WTC11 (cell line): ENCODE data around the gene SLC44A5. TPM values are rescaled to one million over a fixed set of nuclear protein-coding genes. Genes with fewer than 3 reads are reported as not detected.

Source experiments
- ATAC-seq: fragments of 200-7000 bp; cut with Tn5 transposase; 2 replicates; pipeline ENCODE4 v1.10.0; 2021; ENCODE audit warnings: mild to moderate bottlenecking, moderate library complexity
- CTCF ChIA-PET: fragments of 300-600 bp; sonication (Branson Sonifier 250); formaldehyde crosslinking; loops from one replicate; lab custom pipeline; 2021; ENCODE audit warnings: antibody characterized with exemption; lab: Charles Lee
- POLR2A ChIA-PET: fragments of 350-600 bp; sonication (Branson Sonifier 250); formaldehyde crosslinking; loops from one replicate; lab custom pipeline; 2021; ENCODE audit warnings: antibody characterized with exemption; lab: Charles Lee
- DNase-seq: peaks from one replicate; pipeline ENCODE4 v3.0.0; 2021; ENCODE audit warnings: low spot score
- H3K27ac Mint-ChIP-seq: 2 replicates; pipeline ENCODE4 v1.8.0; 2021; ENCODE audit warnings: mixed read lengths
- H3K27me3 Mint-ChIP-seq: 2 replicates; pipeline ENCODE4 v1.8.0; 2021; ENCODE audit warnings: low read depth, mild to moderate bottlenecking, moderate library complexity, mixed read lengths
- H3K36me3 Mint-ChIP-seq: 2 replicates; pipeline ENCODE4 v1.8.0; 2021; ENCODE audit warnings: mixed read lengths
- H3K4me1 Mint-ChIP-seq: 2 replicates; pipeline ENCODE4 v1.8.0; 2022; ENCODE audit warnings: mixed read lengths
- H3K4me3 Mint-ChIP-seq: 2 replicates; pipeline ENCODE4 v1.8.0; 2021; ENCODE audit warnings: mild to moderate bottlenecking, moderate library complexity, mixed read lengths
- H3K9me3 Mint-ChIP-seq: 2 replicates; pipeline ENCODE4 v1.8.0; 2021; ENCODE audit warnings: mixed read lengths
- ATF6 ChIP-seq: sonication (generic); formaldehyde crosslinking; IDR thresholded peaks from 2 replicates; pipeline ENCODE4 v1.8.1; 2023; ENCODE audit warnings: mild to moderate bottlenecking, missing genetic modification reagents
- CDX4 ChIP-seq: fragments of 250-450 bp; sonication (Bioruptor Pico); IDR thresholded peaks from 2 replicates; pipeline ENCODE4 v1.9.0; 2021; ENCODE audit warnings: moderate library complexity, mild to moderate bottlenecking, inconsistent platforms, borderline replicate concordance
- CREB1 ChIP-seq: sonication (generic); formaldehyde crosslinking; IDR thresholded peaks from 2 replicates; pipeline ENCODE4 v1.8.0; 2023; ENCODE audit warnings: mild to moderate bottlenecking, missing genetic modification reagents
- ESRRA ChIP-seq: sonication (generic); formaldehyde crosslinking; IDR thresholded peaks from 2 replicates; pipeline ENCODE4 v1.8.1; 2022; ENCODE audit warnings: mild to moderate bottlenecking, missing genetic modification reagents, borderline replicate concordance
- ETV6 ChIP-seq: sonication (generic); formaldehyde crosslinking; IDR thresholded peaks from 2 replicates; pipeline ENCODE4 v1.8.1; 2022; ENCODE audit warnings: mild to moderate bottlenecking, missing genetic modification reagents
- FOXJ3 ChIP-seq: sonication (generic); formaldehyde crosslinking; IDR thresholded peaks from 2 replicates; pipeline ENCODE4 v1.9.0; 2021; ENCODE audit warnings: missing genetic modification reagents, mild to moderate bottlenecking, borderline replicate concordance
- FOXK1 ChIP-seq: sonication (generic); formaldehyde crosslinking; IDR thresholded peaks from 2 replicates; pipeline ENCODE4 v1.8.0; 2022; ENCODE audit warnings: mild to moderate bottlenecking, moderate library complexity, missing genetic modification reagents
- GABPB1 ChIP-seq: sonication (generic); formaldehyde crosslinking; IDR thresholded peaks from 2 replicates; pipeline ENCODE4 v1.8.1; 2023; ENCODE audit warnings: mild to moderate bottlenecking, missing genetic modification reagents
- HMGXB4 ChIP-seq: sonication (generic); formaldehyde crosslinking; IDR thresholded peaks from 2 replicates; pipeline ENCODE4 v1.8.1; 2023; ENCODE audit warnings: mild to moderate bottlenecking, moderate library complexity, missing genetic modification reagents
- IRF2 ChIP-seq: sonication (generic); formaldehyde crosslinking; IDR thresholded peaks from 2 replicates; pipeline ENCODE4 v1.8.0; 2022; ENCODE audit warnings: low read depth, missing genetic modification reagents, borderline replicate concordance
- KAT7 ChIP-seq: sonication (generic); formaldehyde crosslinking; IDR thresholded peaks from 2 replicates; pipeline ENCODE4 v1.8.1; 2023; ENCODE audit warnings: missing genetic modification reagents, mild to moderate bottlenecking, borderline replicate concordance
- MAX ChIP-seq: sonication (generic); formaldehyde crosslinking; IDR thresholded peaks from 2 replicates; pipeline ENCODE4 v1.8.0; 2022; ENCODE audit warnings: mild to moderate bottlenecking, missing genetic modification reagents
- MXD4 ChIP-seq: fragments of 250-450 bp; sonication (Bioruptor Pico); IDR thresholded peaks from 2 replicates; pipeline ENCODE4 v1.8.0; 2021; ENCODE audit warnings: mild to moderate bottlenecking, moderate library complexity, borderline replicate concordance
- NFE2L1 ChIP-seq: sonication (generic); formaldehyde crosslinking; IDR thresholded peaks from 2 replicates; pipeline ENCODE4 v1.8.1; 2023; ENCODE audit warnings: missing genetic modification reagents
- NFYB ChIP-seq: sonication (generic); formaldehyde crosslinking; conservative IDR thresholded peaks from 2 replicates; pipeline ENCODE4 v1.8.0; 2022; ENCODE audit warnings: low read depth, missing genetic modification reagents
- NR3C1 ChIP-seq: sonication (generic); formaldehyde crosslinking; conservative IDR thresholded peaks from 2 replicates; pipeline ENCODE4 v1.8.1; 2023; ENCODE audit warnings: low read depth, mild to moderate bottlenecking, missing genetic modification reagents
- PREB ChIP-seq: sonication (generic); formaldehyde crosslinking; IDR thresholded peaks from 2 replicates; pipeline ENCODE4 v1.8.1; 2022; ENCODE audit warnings: mild to moderate bottlenecking, missing genetic modification reagents, moderate library complexity, borderline replicate concordance
- RELA ChIP-seq: sonication (generic); formaldehyde crosslinking; IDR thresholded peaks from 2 replicates; pipeline ENCODE4 v1.8.1; 2022; ENCODE audit warnings: missing genetic modification reagents, mild to moderate bottlenecking, borderline replicate concordance
- SMAD3 ChIP-seq: sonication (generic); formaldehyde crosslinking; IDR thresholded peaks from 2 replicates; pipeline ENCODE4 v1.8.0; 2022; ENCODE audit warnings: missing genetic modification reagents, mild to moderate bottlenecking, borderline replicate concordance
- SOX15 ChIP-seq: fragments of 250-450 bp; sonication (Bioruptor Pico); IDR thresholded peaks from 2 replicates; pipeline ENCODE4 v1.9.0; 2021; ENCODE audit warnings: mild to moderate bottlenecking
- TCF7 ChIP-seq: sonication (generic); formaldehyde crosslinking; IDR thresholded peaks from 2 replicates; pipeline ENCODE4 v1.8.0; 2022; ENCODE audit warnings: mild to moderate bottlenecking, low read depth, missing genetic modification reagents, moderate library complexity
- TEAD1 ChIP-seq: sonication (generic); formaldehyde crosslinking; IDR thresholded peaks from 2 replicates; pipeline ENCODE4 v1.8.0; 2022; ENCODE audit warnings: mild to moderate bottlenecking, missing genetic modification reagents
- ZNF232 ChIP-seq: sonication (generic); formaldehyde crosslinking; IDR thresholded peaks from 2 replicates; pipeline ENCODE4 v1.8.0; 2022; ENCODE audit warnings: mild to moderate bottlenecking, missing genetic modification reagents
- ZNF263 ChIP-seq: sonication (generic); formaldehyde crosslinking; IDR thresholded peaks from 2 replicates; pipeline ENCODE4 v1.8.1; 2022; ENCODE audit warnings: low read depth, mild to moderate bottlenecking, moderate library complexity, missing genetic modification reagents
- ZNF512 ChIP-seq: sonication (generic); formaldehyde crosslinking; IDR thresholded peaks from 2 replicates; pipeline ENCODE4 v1.8.1; 2022; ENCODE audit warnings: missing genetic modification reagents, borderline replicate concordance
- total RNA-seq: library from RNA; stranded (reverse); gene quantifications from 3 replicates; pipeline ENCODE4 v1.2.3, GENCODE V29; 2021

Gene SLC44A5
- total RNA-seq, 1 experiment from 2014 or later: 1.8 TPM

- H3K9me3 Mint-ChIP-seq: no peaks in the 10 kb centered on the region
- ChIA-PET CTCF (no interaction called here), POLR2A (no interaction called here)
- H3K4me3 Mint-ChIP-seq: no peak overlapping the region
- no peak for DNase-seq
- no peak overlapping the region for H3K27ac Mint-ChIP-seq
- no peaks in the 10 kb centered on the region for H3K36me3 Mint-ChIP-seq
- H3K27me3 Mint-ChIP-seq: no peaks in the 10 kb centered on the region
- TF ChIP-seq NFE2L1 (CRISPR knock-in tag) (no peak), KAT7 (no peak)
- ATAC-seq: no peak
- H3K4me1 Mint-ChIP-seq: no peaks in the 10 kb centered on the region
Observed at GRCh38 chr1:75550559-75550958, 60.4 kb downstream of the SLC44A5 start.

GRCh38 chr1:75548721-75549480, 62.0 kb downstream of the SLC44A5 start:
- POLR2A ChIA-PET: no interaction called here
- CTCF ChIA-PET: no interaction called here
- no peak for DNase-seq
- H3K27me3 Mint-ChIP-seq: no peaks in the 10 kb centered on the region
- TF ChIP-seq ZNF512 (CRISPR knock-in tag): no peak
- TF ChIP-seq TCF7 (CRISPR knock-in tag): no peak
- TF ChIP-seq MAX (CRISPR knock-in tag): no peak
- TF ChIP-seq FOXK1 (CRISPR knock-in tag): no peak
- TF ChIP-seq CDX4 (CRISPR knock-in tag): no peak
- no peak for TF ChIP-seq CREB1 (CRISPR knock-in tag)
- TF ChIP-seq SMAD3 (CRISPR knock-in tag): no peak
- no peak for TF ChIP-seq NFYB (CRISPR knock-in tag)
- no peaks in the 10 kb centered on the region for H3K36me3 Mint-ChIP-seq
- H3K9me3 Mint-ChIP-seq: peaks cover 6% of the 10 kb centered on the region; the same call in 1 of the 2 replicates
- H3K4me1 Mint-ChIP-seq: no peaks in the 10 kb centered on the region
- no peak for ATAC-seq
- H3K4me3 Mint-ChIP-seq: no peak overlapping the region
- H3K27ac Mint-ChIP-seq: no peak overlapping the region

GRCh38 chr1:75543705-75544104, 67.2 kb downstream of the SLC44A5 start:
- no peak overlapping the region for H3K4me3 Mint-ChIP-seq
- no peak overlapping the region for H3K27ac Mint-ChIP-seq
- no peaks in the 10 kb centered on the region for H3K27me3 Mint-ChIP-seq
- H3K4me1 Mint-ChIP-seq: peaks cover 5% of the 10 kb centered on the region
- no peaks in the 10 kb centered on the region for H3K36me3 Mint-ChIP-seq
- DNase-seq (no peak), ATAC-seq (no peak)
- POLR2A ChIA-PET: no interaction called here
- peaks cover 6% of the 10 kb centered on the region; the same call in 1 of the 2 replicates for H3K9me3 Mint-ChIP-seq
- CTCF ChIA-PET: no interaction called here
- no peak for TF ChIP-seq MXD4 (CRISPR knock-in tag)
- TF ChIP-seq FOXJ3: no peak
- no peak for TF ChIP-seq ATF6 (CRISPR knock-in tag)
- no peak for TF ChIP-seq RELA (CRISPR knock-in tag)
- no peak for TF ChIP-seq PREB (CRISPR knock-in tag)
- TF ChIP-seq NR3C1: no peak
- no peak for TF ChIP-seq ETV6 (CRISPR knock-in tag)
- TF ChIP-seq HMGXB4 (CRISPR knock-in tag): no peak
- TF ChIP-seq ESRRA (CRISPR knock-in tag): no peak
- no peak for TF ChIP-seq SOX15 (CRISPR knock-in tag)
- no peak for TF ChIP-seq GABPB1 (CRISPR knock-in tag)
- TF ChIP-seq TEAD1: no peak
- TF ChIP-seq ZNF263 (CRISPR knock-in tag): no peak
- no peak for TF ChIP-seq IRF2 (CRISPR knock-in tag)
- no peak for TF ChIP-seq ZNF232 (CRISPR knock-in tag)
